A673 (cell line): ENCODE data around the gene PHF24.

ENCODE experiments used
- CTCF ChIP-seq: fragments of 300-800, 200-600 bp; sonication (generic); conservative IDR thresholded peaks from 2 replicates; pipeline ENCODE4 v1.5.1; 2017; ENCODE audit warnings: low read depth, mild to moderate bottlenecking, antibody characterized with exemption, low read length, moderate library complexity, mixed read lengths
- EZH2 ChIP-seq: fragments of 200-600 bp; sonication (generic); IDR thresholded peaks from 2 replicates; pipeline ENCODE4 v1.6.1; 2017; ENCODE audit warnings: borderline replicate concordance, low read depth, mild to moderate bottlenecking, mixed read lengths, antibody characterized with exemption, low read length; ENCODE audit not compliant: poor library complexity, severe bottlenecking

- TF ChIP-seq CTCF (no peak), EZH2 (no peak)
Observed at GRCh38 chr9:34971146-34971811, 13.2 kb downstream of the PHF24 start.
